ENCODE data around the gene CAMK1D. TPM values are rescaled to one million over a fixed set of nuclear protein-coding genes. Genes with fewer than 3 reads are reported as not detected.

Gene CAMK1D
- total RNA-seq, 2 experiments from 2014 or later, result 28.8 to 35.3 TPM

DNA sequence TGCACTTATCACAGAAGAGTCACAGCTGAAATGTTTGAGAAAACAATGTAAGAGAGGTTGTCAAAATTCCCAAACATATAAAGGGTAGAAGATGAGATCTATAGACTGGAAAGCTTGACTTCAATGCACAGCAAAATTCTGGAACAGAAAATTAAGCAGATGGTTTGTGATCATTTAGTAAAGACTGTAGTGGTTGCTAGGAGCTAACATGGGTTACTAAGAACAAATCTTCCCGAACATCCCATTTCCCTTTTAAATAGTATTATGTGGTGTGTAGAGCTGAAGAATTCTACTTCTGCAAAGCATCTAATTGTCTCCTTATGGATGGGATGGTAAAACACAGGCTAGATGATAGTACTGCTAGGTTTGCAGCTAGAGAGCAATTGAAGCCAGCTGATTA lies 312.3 kb downstream of the CAMK1D start:
- Mint-ChIP-seq H3K9me3 (no peaks in the 10 kb centered on the region), H3K27me3 (no peaks in the 10 kb centered on the region), H3K4me1 (ENCODE audit: low read depth) (peaks cover 1% of the 10 kb centered on the region), H3K36me3 (ENCODE audit: low read depth) (peaks cover 19% of the 10 kb centered on the region), H3K4me3 (no peak overlapping the region), H3K27ac (no peak overlapping the region)
- Histone ChIP-seq H3K36me3 (ENCODE audit: insufficient read depth, low read length) (peaks cover under 1% of the 10 kb centered on the region), H3K4me1 (ENCODE audit: insufficient read depth, low read length) (no peaks in the 10 kb centered on the region), H3K9me3 (ENCODE audit: control insufficient read depth in 1 of 2, insufficient read depth in 1 of 2, low read length in 2 of 2) (no peaks in the 10 kb centered on the region), H3K4me3 (ENCODE audit: low read length) (no peak overlapping the region), H3K27me3 (ENCODE audit: control insufficient read depth in 1 of 2, insufficient read depth in 2 of 2, low read length in 2 of 2) (no peaks in the 10 kb centered on the region), H3K27ac (ENCODE audit: low read depth in 1 of 2, low read length in 2 of 2) (no peak overlapping the region)
- POLR2A ChIA-PET, result no interaction called here
- CTCF ChIA-PET, result interaction anchor here (0.7 kb wide), 1 partner anchor 397 kb away, joined by 3 read pairs; no protein-coding TSS in a partner anchor
- intact Hi-C loops (cut with DNase I, micrococcal nuclease), result no loop called here
- ATAC-seq (ENCODE audit: poor library complexity), result no peak
- no peak for DNase-seq
- TF ChIP-seq, protein P1, sequence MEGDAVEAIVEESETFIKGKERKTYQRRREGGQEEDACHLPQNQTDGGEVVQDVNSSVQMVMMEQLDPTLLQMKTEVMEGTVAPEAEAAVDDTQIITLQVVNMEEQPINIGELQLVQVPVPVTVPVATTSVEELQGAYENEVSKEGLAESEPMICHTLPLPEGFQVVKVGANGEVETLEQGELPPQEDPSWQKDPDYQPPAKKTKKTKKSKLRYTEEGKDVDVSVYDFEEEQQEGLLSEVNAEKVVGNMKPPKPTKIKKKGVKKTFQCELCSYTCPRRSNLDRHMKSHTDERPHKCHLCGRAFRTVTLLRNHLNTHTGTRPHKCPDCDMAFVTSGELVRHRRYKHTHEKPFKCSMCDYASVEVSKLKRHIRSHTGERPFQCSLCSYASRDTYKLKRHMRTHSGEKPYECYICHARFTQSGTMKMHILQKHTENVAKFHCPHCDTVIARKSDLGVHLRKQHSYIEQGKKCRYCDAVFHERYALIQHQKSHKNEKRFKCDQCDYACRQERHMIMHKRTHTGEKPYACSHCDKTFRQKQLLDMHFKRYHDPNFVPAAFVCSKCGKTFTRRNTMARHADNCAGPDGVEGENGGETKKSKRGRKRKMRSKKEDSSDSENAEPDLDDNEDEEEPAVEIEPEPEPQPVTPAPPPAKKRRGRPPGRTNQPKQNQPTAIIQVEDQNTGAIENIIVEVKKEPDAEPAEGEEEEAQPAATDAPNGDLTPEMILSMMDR (IDR thresholded peaks at IDR 0.05), result no peak

DNA sequence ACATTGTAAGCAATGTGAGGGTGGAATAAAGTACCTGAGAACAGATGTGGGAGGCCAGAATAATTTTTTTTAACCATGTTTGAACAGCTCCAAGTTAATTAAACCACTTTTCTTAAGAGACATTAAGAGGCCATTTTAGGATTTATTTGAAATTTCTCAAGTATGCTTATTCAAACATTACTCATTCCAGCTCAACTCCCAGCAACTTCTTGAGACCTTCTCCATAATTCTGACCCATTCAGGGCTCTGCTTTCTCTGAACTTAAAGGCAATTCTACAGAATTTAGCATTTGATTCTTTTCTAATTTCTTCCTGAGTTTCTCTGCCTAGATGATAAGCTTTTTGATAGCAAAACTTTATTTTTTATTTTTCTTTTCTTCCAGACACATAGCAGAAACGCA lies 314.5 kb downstream of the CAMK1D start:
- Mint-ChIP-seq H3K36me3 (ENCODE audit: low read depth) (peaks cover 37% of the 10 kb centered on the region), H3K9me3 (no peaks in the 10 kb centered on the region), H3K4me1 (ENCODE audit: low read depth) (no peaks in the 10 kb centered on the region), H3K27me3 (no peaks in the 10 kb centered on the region), H3K4me3 (no peak overlapping the region), H3K27ac (no peak overlapping the region)
- intact Hi-C loops (cut with DNase I, micrococcal nuclease), result no loop called here
- Histone ChIP-seq H3K36me3 (ENCODE audit: insufficient read depth, low read length) (peaks cover 4% of the 10 kb centered on the region), H3K9me3 (ENCODE audit: control insufficient read depth in 1 of 2, insufficient read depth in 1 of 2, low read length in 2 of 2) (no peaks in the 10 kb centered on the region), H3K4me3 (ENCODE audit: low read length) (no peak overlapping the region), H3K27ac (ENCODE audit: low read depth in 1 of 2, low read length in 2 of 2) (no peak overlapping the region), H3K27me3 (ENCODE audit: control insufficient read depth in 1 of 2, insufficient read depth in 2 of 2, low read length in 2 of 2) (no peaks in the 10 kb centered on the region), H3K4me1 (ENCODE audit: insufficient read depth, low read length) (no peaks in the 10 kb centered on the region)
- ATAC-seq (ENCODE audit: poor library complexity), result no peak
- no peak for DNase-seq
- ChIA-PET POLR2A (interaction anchor here (0.6 kb wide), 1 partner anchor 244 kb away, joined by 3 read pairs; no protein-coding TSS in a partner anchor), CTCF (no interaction called here)
- TF ChIP-seq, protein P1 (IDR thresholded peaks at IDR 0.05), result no peak

DNA sequence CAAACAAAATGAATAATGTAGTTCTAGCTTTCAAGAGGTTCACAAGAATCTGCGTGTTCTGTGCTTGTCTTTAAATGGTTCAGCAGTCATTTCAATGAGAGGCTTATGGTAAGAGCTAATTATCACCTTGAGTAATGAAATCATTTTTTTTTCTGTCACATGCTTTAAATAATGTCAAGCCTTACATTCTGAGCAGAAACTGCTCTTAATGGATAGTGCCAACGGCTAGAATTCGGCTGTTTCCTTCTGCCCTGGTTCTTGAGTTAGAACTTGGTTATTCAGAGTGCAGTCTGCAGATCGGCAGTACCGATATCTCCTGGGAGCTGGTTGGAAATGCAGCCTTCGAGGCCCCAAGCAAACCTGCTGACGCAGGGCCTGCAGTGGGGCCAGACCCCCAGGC lies 316.2 kb downstream of the CAMK1D start:
- H3K27me3 Mint-ChIP-seq, result no peaks in the 10 kb centered on the region
- no peak overlapping the region for H3K4me3 ChIP-seq (ENCODE audit: low read length)
- ChIA-PET CTCF (interaction anchor here (1.6 kb wide), 1 partner anchor 9 kb away, joined by 4 read pairs; no protein-coding TSS in a partner anchor), POLR2A (no interaction called here)
- H3K4me1 ChIP-seq (ENCODE audit: insufficient read depth, low read length), result no peaks in the 10 kb centered on the region
- no peak overlapping the region for H3K4me3 Mint-ChIP-seq
- no peaks in the 10 kb centered on the region for H3K27me3 ChIP-seq (ENCODE audit: control insufficient read depth in 1 of 2, insufficient read depth in 2 of 2, low read length in 2 of 2)
- H3K4me1 Mint-ChIP-seq (ENCODE audit: low read depth), result no peaks in the 10 kb centered on the region
- peaks cover 4% of the 10 kb centered on the region for H3K36me3 ChIP-seq (ENCODE audit: insufficient read depth, low read length)
- peaks cover 2% of the 10 kb centered on the region for H3K9me3 Mint-ChIP-seq
- peaks cover 51% of the 10 kb centered on the region for H3K36me3 Mint-ChIP-seq (ENCODE audit: low read depth)
- H3K27ac ChIP-seq (ENCODE audit: low read depth in 1 of 2, low read length in 2 of 2), result no peak overlapping the region
- DNase-seq (no peak), ATAC-seq (ENCODE audit: poor library complexity) (no peak)
- H3K27ac Mint-ChIP-seq, result no peak overlapping the region
- intact Hi-C loops (cut with DNase I, micrococcal nuclease), result no loop called here
- TF ChIP-seq, protein P1 (IDR thresholded peaks at IDR 0.05), result no peak
- no peaks in the 10 kb centered on the region for H3K9me3 ChIP-seq (ENCODE audit: control insufficient read depth in 1 of 2, insufficient read depth in 1 of 2, low read length in 2 of 2)

Measured in CD4-positive, alpha-beta T cell (primary cell).